SW 1271 (cell line): Measurements from ENCODE around the gene FOXP2.
"Not testable (repeated sequence)": the region's sequence is repeated elsewhere in the genome, so short reads cannot be mapped to it uniquely, and the experiment has no call there.

Experiments
- DNase-seq, 2 experiments: peaks; one replicate each; lab custom pipeline; 2025; lab: John Stamatoyannopoulos, UW

FOXP2 gene

DNA sequence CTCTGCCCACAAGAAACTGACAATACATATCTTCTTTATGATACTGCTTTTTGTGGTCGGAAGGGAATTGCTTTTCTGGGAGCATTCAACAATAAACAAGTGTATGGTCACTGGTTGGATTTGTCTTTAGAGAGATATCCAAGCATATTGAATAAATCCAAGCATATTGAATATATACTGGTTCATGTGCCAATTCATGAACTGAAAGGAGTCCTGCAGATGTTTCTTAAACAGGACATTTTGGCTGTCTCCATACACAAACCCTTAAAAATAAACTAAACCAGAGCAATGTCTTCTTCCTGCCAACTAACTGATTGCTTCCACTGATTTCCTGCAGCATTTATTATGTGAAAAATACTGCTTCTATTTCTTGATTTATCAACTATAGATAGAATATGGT, 173.9 kb downstream of the FOXP2 start:
- DNase-seq, result no peak

DNA sequence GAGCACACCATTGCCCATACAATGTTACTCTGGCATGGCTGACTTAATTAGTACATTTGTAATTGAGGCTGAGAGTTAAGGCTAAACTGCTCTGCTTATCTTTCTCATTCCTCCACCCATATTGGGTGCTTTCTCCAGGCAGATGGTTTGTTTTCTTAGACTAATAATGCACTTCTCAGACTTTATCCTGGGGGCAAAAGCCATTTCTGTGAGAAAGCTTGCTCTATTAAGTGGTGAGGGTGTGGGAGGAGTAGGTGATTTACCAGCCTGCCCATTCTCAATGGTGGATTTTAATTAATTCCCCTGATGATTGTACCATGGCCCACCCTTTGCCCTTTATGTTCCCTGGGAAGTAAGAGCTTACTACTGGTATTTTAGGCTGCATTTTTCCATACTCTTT, 174.8 kb downstream of the FOXP2 start:
- DNase-seq, result no peak

- DNase-seq, result no peak
Observed at GRCh38 chr7:114590298-114590697, 175.7 kb downstream of the FOXP2 start.

- no peak for DNase-seq
Observed at GRCh38 chr7:114598946-114599345, 184.3 kb downstream of the FOXP2 start.

DNA sequence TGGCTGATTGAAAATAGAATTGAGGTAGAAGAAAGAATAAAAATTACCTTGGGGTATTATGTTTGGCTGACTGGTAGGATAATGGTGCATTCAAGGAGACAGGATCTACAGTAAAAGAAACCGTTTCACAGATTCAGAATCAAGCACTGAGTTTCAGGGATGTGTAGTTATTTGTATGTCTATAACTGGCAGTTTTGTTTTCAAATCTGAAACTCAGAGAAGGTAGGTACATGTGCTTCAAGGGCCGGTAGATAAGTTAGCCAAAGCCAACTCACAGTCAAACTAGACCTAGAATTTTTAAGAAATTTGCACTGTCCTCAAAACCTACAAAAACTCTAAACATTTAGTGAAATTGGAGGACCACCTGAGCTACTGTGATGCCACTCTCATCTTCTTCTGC, 191.5 kb downstream of the FOXP2 start:
- no peak for DNase-seq

DNA sequence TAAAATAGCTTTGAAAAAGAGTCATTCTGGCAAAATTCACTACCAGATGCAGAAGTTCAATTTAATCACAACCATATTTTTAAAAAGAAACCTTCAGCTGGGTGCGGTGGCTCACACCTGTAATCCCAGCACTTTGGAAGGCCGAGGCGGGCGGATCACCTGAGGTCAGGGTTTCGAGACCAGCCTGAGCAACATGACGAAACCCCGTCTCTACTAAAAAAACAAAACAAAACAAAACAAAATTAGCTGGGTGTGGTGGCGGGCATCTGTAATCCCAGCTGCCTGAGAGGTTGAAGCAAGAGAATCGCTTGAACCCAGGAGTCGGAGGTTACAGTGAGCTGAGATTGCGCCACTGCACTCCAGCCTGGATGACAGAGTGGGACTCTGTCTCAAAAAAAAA, 194.2 kb downstream of the FOXP2 start:
- DNase-seq, result not testable (repeated sequence)

GRCh38 chr7:114620208-114620607, 205.6 kb downstream of the FOXP2 start:
- no peak for DNase-seq

DNA sequence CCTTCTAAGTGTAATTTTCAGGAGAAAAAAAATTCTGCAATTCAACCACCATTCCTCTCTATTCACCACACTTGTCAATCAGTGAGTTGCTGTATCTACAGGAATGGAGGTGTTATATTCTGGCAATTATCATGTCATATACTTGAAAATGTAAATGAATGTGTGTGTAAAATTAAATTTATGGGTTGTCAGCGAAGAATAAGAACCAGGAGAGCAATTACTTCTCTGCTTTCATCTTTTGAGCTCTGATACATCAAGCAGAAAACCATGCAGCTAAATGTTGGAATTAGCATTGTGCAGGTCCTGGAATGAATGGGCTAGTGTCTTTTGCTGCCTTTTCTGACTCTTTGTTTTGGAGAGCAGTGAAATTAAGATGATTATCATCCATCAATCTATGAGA, 207.6 kb downstream of the FOXP2 start:
- no peak for DNase-seq

- no peak for DNase-seq
Observed at GRCh38 chr7:114623146-114623545, 208.5 kb downstream of the FOXP2 start.

- no peak for DNase-seq
Observed at GRCh38 chr7:114627231-114627630, 212.6 kb downstream of the FOXP2 start.

GRCh38 chr7:114628362-114628761, 213.7 kb downstream of the FOXP2 start:
- DNase-seq, result no peak

DNA sequence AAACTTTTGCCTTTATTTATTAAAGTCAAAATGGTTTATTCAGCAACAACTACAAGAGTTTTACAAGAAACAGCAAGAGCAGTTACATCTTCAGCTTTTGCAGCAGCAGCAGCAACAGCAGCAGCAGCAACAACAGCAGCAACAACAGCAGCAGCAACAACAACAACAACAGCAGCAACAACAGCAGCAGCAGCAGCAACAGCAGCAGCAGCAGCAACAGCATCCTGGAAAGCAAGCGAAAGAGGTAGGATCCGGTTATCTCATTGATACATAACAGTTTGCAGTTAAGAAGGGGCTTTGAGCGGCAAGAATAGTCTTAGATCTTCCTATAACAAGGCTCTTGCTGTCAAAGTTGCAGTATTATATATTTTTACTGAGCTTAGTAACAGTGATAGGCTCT, 215.1 kb downstream of the FOXP2 start:
- no peak for DNase-seq

DNA sequence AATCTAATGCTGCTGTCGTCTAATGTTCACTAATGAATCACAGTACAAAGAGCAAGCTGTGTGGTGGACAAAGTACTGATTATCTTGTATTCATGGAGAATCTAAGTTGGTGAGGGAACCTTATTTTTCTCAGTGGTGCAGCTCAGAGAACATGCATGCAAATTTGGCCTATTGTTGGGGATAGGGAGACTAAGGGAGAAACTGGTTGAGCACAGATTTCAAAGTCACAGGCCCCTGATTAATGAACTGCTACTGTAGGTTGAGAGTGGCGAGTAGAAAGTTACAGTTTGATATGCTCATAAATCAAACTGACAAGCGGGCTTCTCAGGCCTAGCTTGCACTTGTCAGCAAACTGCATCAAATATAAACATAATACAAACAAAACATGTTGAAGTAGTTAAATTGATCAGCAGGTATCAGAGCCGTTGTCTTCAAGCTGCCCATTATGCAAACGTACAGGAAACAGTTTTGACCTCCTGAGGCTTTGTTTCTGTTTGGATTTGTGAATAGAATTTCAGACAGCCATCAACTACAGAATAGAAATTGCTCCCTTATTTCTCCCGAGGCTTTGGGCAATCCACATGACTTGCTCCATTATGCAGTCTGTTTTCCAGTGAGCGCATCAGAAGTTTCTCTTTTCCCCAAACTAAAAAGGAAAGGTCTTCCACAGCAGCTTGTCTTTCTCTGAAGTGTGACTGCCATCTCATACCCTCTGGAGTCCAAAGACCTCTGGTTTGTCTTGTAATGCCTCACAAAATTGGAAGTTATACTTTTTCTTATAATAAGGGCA, 215.8 kb downstream of the FOXP2 start:
- no peak for DNase-seq

DNA sequence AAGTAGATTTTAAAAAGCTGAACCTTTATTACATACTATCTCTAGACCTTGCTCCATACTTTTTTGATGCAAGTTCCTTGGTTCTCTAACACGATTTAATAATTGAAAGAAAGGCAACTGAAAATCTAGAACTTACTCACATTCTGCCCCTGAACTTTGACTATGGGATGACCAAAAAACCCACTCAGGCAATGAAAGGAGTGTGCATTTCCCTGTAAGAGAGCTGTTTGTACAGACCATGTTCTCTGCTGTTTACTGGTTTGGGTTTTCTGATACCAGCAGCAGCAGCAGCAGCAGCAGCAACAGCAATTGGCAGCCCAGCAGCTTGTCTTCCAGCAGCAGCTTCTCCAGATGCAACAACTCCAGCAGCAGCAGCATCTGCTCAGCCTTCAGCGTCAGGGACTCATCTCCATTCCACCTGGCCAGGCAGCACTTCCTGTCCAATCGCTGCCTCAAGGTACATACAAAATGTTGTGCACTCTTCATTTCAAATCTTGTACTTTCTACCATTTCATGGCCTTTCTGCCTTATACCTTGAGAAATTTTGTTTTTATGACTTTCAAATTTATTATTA, 216.7 kb downstream of the FOXP2 start:
- no peak for DNase-seq

- DNase-seq, result no peak
Observed at GRCh38 chr7:114639451-114639850, 224.8 kb downstream of the FOXP2 start.

GRCh38 chr7:114644455-114644854, 229.8 kb downstream of the FOXP2 start:
- DNase-seq, result no peak

DNA sequence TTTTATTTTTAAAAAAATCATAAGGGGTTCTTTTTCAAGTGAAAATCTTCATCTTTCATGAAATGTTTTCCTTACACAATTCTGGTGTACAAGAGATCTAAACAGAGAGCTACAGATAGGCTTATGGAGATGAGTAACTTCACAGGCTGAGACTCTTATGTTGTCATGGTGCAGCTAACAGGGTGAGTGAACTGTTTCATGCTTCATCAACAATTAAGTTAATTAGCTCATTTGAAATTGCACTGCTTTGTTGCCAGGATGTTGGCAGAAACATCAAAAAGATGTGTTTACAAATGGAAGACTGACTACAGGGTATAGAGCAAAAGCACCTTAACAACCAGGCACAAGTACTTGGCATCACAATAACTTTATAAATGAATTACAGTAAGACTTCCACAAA, 230.8 kb downstream of the FOXP2 start:
- no peak for DNase-seq

DNA sequence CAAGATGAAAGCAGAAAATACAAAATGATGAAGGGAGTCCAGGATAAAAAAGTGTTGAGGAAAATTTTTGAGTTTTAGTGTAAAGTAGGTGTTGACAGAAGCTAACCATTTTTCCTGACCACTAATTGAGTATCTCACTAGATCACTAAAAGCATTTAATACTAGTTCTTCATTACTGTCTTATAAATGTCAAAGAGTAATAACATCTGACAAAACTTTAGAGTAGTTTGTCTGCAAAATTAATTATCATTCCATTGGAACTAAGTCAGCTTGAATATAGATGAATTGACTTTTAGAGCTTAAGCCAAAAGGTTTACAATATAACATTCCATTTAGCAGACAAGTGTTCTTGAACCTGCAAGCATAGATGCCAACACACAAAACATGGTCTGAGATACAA, 232.9 kb downstream of the FOXP2 start:
- DNase-seq, result no peak

- DNase-seq, result no peak
Observed at GRCh38 chr7:114648117-114648516, 233.5 kb downstream of the FOXP2 start.

DNA sequence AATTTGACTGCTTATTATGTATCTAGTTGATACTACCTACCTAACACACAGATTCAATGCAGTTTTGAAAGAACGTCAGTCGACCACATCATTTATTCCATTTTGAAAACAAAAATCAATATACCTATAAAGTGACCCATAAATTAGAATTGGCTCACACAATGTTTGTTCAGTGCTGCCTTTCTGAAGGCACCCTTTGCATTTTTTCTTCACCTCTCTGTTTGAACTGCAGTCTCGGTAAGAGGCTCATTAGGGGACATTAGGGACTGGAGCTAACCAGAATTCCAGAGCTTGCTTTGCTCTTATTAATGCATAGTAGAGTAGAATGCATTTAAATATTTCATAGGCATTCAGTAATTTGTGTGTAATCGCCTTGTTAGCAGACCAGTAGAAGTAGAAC, 234.1 kb downstream of the FOXP2 start:
- DNase-seq, result no peak

- DNase-seq, result no peak
Observed at GRCh38 chr7:114649689-114650088, 235.1 kb downstream of the FOXP2 start.

DNA sequence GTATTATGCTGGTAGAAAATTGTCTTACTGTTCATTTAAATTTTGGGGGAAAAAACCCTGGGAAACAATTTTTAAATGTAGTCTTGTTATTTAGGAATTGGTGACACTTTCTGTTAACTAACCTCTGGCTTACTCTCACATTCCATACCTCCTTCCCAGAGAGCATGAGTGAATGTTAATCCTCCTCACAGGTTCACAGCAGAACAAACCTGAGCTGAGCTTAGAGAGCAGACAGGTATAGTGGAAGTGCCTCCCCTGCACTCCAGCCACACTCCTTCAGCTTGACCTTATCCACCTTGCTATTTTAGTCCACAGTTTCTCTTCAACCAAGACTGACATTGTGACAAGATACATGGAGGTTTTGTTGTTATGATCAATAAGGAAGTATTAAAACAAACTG, 235.9 kb downstream of the FOXP2 start:
- DNase-seq, result no peak

DNA sequence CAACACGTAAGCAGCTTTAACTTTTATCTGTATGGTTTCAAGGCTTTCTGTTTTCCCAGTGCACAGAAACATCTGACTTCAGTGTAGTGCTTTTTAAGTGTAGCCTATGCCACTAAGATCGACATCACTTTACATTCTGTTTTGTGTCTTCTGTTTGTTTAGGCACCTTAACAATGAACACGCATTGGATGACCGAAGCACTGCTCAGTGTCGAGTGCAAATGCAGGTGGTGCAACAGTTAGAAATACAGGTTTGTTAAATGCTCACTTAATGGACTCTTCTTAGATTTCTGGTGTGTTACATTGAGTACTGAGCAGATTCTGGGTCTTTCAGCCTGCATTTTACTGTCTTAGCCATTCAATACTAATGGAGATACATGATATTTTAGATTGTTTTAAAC, 237.4 kb downstream of the FOXP2 start:
- DNase-seq, result no peak
